ENCODE data around the gene PDE4B.

GRCh38 chr1:65772607-65773006, 20.1 kb upstream of the PDE4B start:
- TF ChIP-seq CTCF (IDR thresholded peaks at IDR 0.05 in 2 of 3, conservative IDR thresholded peaks at IDR 0.05 in 1 of 3; ENCODE audit: control insufficient read depth in 2 of 3, extremely low read depth in 1 of 3, insufficient read depth in 1 of 3, low read depth in 3 of 3, low read length in 3 of 3) (no peak), TAF1 (IDR thresholded peaks at IDR 0.05; ENCODE audit: borderline replicate concordance, low read depth, low read length) (no peak), BHLHE40 (IDR thresholded peaks at IDR 0.05; ENCODE audit: borderline replicate concordance in 1 of 2, low read depth in 2 of 2, low read length in 1 of 2) (no peak), ZBTB40 (IDR thresholded peaks at IDR 0.05; ENCODE audit: borderline replicate concordance) (no peak), NFIC (IDR thresholded peaks at IDR 0.05; ENCODE audit: low read depth, low read length) (no peak), HDAC2 (IDR thresholded peaks at IDR 0.05) (no peak), ATF3 (IDR thresholded peaks at IDR 0.05; ENCODE audit: borderline replicate concordance, extremely low read depth, low read depth, low read length) (no peak), FOS (IDR thresholded peaks at IDR 0.05; ENCODE audit: borderline replicate concordance, extremely low read depth, insufficient read length) (no peak), SIN3A (IDR thresholded peaks at IDR 0.05; ENCODE audit: low read depth, low read length) (no peak), ATF7 (IDR thresholded peaks at IDR 0.05; ENCODE audit: low read depth) (no peak), EZH2 (IDR thresholded peaks at IDR 0.05; ENCODE audit: borderline replicate concordance, control insufficient read depth, low read depth, low read length) (no peak), USF2 (IDR thresholded peaks at IDR 0.05; ENCODE audit: borderline replicate concordance, low read depth, low read length) (no peak), POLR2AphosphoS5 (IDR thresholded peaks at IDR 0.05; ENCODE audit: low read length) (no peak)

Data from GM12878 (cell line).